GM19239 (cell line): Measurements from ENCODE around the gene SYT8.
A peak's percentile ranks its signal among the peaks of the same experiment; 100 is the strongest.

Experiments used
- DNase-seq: peaks from one replicate; pipeline ENCODE4 v3.0.0; 2011; ENCODE audit warnings: low spot score; ENCODE audit not compliant: insufficient read length
- FAIRE-seq: peaks from 2 replicates; lab custom pipeline; 2011; peaks lifted over from hg19 to GRCh38; lab: Jason Lieb, UNC

Gene SYT8

DNA sequence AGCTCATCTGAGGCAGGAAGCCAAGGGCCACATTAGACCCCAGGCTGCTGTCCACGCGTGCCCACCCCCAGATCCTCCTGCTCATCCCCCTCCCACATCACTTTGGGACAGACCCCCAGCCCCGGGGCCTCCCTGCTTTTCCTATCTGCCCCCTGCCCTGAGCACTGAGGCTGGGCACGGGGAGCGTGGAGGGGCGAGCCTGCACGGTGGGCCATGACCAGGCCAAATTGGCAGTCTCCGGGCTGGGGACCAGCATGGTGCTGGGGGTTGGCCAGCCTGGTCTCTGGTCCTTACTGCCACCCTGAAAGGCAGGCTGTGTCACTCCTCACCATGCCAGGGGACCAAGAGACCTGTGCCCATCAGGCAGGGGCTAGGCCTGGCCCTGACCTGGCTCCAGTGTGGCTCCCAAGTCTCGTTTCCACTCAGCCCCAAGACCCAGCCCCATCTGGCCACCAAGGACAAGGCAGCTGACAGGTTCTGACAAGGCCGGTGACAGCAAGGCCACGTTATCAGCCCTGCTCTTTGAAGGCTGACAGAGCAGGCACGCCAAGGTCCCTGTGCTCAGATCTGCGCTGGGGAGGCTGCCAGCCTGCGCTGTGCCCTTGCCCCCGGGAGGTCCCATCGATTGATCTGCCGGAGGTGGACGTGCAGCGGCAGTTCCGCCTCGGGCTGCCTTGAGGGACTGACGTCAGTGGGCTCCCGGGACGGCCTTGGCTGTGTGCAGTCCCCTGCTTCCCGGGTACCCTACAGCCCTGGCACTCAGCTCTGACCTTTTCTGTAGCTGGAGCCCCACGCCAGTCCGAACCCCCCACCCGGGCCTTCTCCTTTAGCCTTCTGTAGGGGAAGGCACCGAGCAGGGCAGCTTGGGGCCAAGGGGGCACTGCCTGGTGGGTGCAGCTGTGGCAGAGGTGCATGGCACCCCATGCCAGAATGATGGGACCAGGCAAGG lies 7.6 kb downstream of the SYT8 start:
- no peak for DNase-seq
- no peak for FAIRE-seq

DNA sequence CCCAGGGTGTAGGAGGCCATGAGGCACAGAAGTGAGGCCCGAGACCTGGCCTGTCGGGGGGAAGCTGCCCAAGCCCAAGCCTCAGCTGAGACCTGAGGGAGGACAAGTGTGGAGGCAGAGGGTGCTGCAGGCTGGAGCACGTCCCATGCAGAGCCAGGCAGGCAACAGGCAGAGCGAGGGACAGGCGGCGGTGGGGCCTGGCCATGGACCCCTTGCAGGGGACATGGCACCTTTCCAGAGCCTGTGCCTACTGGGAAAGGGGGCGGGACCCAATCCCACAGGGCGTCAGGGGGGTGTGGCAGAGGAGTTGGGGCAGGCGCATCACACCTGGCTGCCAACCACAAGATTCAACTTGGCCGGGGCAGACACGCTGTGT lies 8.3 kb downstream of the SYT8 start:
- DNase-seq (no peak), FAIRE-seq (no peak)

- no peak for FAIRE-seq
- DNase-seq = no peak
Observed at GRCh38 chr11:1843796-1844195, 9.0 kb downstream of the SYT8 start.

DNA sequence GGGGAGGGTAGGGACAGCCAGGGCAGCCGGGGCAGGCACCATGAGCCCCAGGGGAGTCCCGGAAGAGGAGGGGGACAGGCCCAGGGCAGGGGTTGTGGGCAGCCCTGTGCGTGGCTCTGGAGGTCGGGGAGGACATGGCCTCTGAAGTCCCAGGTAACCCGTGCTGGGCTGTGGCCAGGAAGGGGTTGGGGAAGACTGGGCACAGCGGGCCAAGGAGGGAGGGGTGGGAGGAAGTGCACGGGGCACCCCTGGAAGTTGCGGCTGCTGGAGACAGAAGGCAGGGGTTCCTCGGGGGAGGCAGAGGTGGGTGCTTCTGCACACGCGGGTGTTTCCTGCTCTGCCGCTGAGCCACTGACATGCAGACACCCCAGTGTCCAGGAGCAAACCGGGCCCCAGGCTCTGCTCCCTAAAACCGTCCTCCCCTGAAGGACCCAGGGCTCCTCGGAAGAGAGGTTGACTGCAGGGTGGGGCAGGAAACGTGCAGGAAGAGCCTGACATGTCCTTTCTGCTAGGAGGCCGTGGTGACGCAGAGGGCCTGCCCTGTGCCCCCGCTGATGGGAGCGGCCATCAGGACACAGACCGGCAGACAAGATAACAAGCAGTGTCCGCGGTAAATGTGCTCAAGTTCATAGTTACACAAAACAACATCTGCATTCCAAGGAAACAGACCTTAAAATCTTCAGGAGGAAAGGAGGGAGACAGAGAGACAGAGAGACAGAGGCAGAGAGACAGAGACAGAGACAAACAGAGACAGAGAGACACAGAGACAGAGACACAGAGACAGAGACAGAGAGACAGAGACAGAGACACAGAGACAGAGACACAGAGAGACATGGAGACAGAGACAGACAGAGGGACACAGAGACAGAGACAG lies 9.7 kb downstream of the SYT8 start:
- peak; percentile 23 for FAIRE-seq

GRCh38 chr11:1845095-1845429 lies 10.3 kb downstream of the SYT8 start:
- FAIRE-seq (no peak), DNase-seq (no peak)

More for the DNA sequence above, 9.7 kb downstream of the SYT8 start:
- no peak for DNase-seq

- no peak for FAIRE-seq
- DNase-seq = no peak
Observed at GRCh38 chr11:1845561-1846452, 11.0 kb downstream of the SYT8 start.

GRCh38 chr11:1846453-1846932 lies 11.7 kb downstream of the SYT8 start:
- no peak for DNase-seq
- FAIRE-seq = no peak

DNA sequence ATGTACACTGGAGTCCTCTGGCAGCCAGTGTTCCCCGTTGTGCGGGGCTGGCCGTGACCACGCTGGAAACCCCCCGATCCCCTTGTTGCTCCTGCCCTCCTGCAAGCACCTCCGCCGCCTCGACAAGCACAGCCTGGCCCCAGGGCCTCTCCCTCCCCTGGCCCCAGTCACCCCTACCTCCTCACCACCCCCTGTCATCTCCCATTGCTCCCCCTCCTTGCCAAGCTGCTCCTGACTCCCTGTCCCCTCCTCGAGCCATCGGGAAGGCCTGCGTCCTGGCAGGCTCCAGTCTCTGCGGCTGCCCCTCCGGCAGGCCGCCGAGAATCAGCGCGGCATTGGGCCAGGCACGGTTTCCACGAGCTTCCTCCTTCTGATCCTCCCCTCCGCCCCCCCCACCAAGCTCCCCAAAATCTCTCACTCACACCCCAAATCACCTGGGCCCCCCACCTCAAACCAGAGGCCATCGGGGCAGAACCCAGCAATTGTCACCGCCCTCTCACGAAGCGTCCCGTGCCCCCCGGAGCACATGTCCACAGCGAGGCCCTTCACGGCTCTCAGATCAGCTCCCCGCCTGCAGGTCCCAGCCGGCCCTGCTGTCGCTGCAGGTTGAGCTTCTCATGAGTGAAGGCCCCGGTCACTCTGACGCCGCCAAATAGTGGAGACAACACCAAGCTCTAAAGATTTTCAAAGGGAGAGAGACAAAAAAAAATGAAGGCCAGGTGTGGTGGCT lies 12.4 kb downstream of the SYT8 start:
- DNase-seq = no peak
- no peak for FAIRE-seq

GRCh38 chr11:1847926-1848639 lies 13.3 kb downstream of the SYT8 start:
- FAIRE-seq (no peak), DNase-seq (no peak)

DNA sequence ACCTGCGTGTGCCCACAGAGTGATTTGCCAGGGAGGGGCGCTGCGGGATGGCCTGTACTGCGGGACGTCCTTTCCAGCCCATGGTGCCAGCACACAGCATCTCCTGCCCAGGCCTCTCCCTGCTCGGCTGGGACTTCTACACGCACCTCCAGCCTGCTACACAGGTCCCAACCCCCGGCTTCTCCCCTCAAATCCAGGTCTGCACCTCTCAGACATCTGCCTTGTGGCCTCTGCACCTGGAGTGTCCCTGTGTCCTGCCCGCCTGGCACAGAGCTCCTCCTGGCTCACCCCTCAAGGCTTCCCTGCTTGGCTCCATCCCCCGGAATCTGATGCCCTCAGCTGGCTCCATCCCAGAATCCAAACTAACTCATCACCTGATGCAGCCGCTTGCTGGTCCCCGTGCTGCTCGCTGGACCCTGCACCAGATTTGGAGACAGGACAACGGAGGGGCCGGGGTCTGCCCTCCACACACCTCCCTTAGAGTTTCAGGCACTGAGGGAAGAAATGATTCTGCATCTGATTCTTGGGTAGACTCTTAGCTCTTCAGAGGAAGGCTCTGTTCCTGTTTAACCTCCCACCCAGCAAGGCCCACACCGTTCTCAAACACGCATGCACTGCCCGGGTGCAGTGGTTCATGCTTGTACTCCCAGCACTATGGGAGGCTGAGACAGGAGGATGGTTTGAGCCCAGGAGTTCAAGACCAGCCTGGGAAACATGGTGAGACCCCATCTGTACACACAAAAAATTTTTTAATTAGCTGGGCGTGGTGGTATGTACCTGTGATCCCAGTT lies 14.0 kb downstream of the SYT8 start:
- DNase-seq = no peak
- no peak for FAIRE-seq

DNA sequence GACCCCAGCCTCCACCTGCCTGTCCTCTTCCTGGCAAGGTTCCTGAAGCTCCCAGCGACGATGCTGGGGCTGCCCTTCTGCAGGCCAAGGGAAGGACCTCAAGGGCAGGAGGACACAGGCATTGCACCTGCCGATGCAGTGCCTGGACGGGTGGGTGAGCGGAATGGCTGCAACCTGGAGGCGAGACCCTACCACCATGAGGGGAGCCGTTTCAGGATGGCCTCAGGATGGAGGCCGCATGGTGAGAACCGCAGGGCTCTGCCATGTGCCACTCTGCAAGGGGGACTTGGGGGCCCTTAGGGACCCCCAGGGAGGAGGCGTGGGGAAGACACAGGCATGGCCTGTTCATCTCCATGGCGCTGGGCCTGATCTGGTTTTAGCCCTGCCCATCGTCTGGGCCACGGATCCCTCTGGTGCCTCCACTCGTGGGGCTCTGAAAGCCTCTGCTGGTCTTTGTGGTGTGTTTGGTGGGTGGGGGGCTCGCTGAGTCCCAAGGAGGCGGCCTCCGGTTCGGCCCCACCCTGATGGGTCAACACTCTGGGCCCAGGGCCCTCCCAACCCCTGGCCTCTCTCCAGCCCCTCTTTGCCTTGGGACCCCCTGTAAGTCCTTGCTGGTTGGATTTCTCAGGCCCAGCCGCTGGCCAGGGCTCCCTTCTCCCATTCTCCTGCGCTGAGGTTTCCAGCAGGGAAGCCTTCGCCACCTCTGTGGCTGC lies 16.8 kb downstream of the SYT8 start:
- FAIRE-seq (peak; percentile 8), DNase-seq (no peak)

GRCh38 chr11:1852271-1852876 lies 17.6 kb downstream of the SYT8 start:
- no peak for DNase-seq

DNA sequence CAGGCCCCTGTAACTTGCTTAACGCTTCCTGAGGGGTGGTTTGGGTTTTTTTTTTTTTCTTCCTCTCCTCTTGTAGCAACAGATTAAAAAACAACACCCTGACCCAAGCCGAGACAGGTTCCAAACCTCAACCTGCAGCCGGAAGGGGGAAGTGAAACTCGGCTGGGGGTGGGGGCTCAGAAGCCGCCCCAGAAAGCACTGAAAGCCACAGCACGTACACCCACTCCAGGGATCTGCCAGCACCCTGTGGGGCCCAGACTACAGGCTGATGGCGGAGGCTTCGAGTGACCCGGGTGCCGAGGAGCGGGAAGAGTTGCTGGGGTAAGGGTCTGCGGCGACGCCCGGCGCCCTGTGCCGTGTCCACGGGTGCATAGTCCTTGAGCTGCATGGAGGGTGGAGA lies 18.1 kb downstream of the SYT8 start, which contains the start of gene LSP1:
LSP1 (plus strand) TSS at position 208 of the 400 bp plus-strand sequence; CDS start at position 269, 61 bp downstream.
- DNase-seq (peak; percentile 93), FAIRE-seq (peak; percentile 99)

More at GRCh38 chr11:1852271-1852876, 17.6 kb downstream of the SYT8 start:
- no peak for FAIRE-seq

DNA sequence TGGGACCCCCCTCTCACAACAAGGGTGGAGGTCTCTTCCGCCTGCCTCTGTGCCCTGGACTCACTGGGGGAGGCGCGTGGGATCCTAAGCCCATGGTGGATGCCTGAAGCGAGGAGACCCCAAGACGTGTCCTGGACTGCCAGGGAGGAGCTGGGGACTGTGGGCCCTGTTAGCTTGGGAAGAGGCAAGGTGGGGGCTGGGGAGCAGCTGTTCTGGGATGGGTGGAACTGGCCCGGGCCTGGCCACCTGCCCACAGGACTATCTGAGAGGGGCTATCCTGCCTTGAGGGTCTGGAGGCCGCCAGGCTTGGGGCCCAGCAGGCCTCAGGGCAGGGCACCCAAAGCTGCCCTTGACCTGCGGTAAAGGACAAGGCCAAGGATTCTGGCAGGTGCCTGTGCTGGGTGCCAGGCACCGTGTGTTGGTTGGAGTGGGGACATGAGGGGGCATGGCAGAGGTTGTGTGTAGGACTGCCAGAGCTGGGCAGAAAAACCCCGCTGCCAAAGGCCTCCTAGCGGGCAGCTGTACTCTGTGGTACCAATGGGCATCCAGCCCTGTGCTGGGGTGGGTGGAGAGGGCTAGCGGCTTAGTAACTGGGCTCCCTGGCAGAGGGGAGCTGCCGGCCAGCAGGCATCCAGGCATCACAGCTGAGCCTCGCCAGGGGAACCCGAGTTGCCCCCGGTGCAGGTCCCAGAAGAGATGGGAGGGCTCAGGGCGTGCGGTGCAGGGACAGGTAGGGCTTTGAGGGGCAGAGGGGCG lies 18.8 kb downstream of the SYT8 start:
- FAIRE-seq (peak; percentile 51), DNase-seq (no peak)

DNA sequence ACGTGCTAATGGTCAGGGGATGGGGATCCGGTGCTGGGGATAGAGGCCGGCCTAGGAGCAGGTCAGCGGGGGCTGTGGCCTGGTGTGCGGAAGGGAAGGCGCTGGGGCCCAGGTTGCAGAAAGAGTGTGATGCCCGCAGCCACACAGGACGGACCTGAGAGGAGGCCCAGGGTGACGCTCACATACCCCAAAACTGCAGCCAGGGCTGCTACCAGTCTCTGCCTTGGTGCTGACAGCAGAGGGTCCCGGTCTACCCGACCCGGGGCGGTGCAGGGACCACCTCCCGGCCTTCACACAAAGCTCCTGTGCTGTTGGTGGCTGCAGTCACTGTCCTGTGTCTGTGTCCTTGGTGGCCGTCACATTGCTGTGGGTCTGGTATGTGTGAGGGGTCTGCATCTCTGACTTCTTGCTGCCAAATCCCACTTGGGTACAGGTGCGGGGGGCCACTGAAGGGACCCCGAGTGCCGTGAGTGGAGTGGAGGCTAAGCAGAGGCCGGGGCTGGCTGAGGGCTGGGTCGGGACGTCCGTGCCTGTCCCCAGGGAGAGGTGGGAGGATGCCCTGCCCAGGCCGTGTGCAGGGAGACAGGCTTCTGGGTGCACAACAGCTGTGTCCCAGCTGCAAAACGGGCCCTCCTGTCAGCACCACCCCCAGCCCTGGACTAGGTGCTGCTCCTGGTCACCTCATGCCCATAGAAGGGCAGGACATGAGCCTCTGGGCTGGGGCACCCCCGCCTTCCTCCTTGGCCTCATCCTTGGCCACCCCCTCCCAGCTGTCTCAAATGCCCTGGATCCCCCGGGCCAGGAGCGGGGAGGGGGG lies 19.6 kb downstream of the SYT8 start:
- no peak for FAIRE-seq
- DNase-seq = peak; percentile 69
